HG02970 (cell line): ENCODE results near the gene PLXDC1.

Experiments used
- ATAC-seq: cut with Tn5 transposase; IDR thresholded peaks from one replicate; pipeline ENCODE4 v1.9.1; 2021; ENCODE audit warnings: mild to moderate bottlenecking, moderate library complexity, moderate number of reproducible peaks; ENCODE audit not compliant: unreplicated experiment, low FRiP score

PLXDC1 gene

DNA sequence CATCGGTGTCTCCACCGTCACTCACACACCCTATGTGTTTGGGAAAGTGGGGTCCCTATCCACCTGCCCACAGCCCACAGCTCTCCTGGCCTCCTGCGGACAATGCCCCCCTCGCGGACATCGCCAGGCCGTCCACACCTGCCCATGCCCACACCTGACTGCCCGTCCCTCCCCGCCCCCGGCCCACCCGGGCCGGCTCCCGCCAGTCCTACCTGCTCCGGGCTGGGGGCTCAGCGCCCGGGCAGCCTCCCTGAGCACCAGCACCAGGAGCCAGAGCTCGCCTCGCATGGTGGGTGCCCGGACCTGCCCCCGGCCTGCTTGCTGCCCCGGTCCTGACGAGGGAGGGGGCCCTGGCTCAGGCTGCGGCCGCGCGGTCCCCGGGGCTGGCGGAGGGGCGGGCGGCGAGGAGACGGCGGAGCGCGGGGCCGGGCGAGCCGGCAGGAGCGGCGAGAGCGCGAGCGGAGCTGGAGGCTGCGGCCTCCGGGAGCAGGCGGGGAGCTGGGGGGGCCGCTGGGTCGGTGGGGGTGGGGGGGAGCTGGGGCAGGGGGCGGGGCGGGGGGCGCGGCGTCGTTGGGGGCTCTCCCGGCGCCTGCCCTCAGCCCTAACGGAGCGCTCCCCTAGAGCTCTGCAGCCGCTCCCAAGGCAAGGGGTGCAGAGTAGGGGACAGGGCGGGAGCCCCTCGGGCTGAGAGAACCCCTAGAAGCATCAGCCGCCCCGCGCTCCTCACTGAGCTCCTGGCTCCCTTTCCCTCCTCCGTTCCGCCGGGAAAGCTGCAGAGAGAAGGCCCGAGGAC is at the start of gene PLXDC1:
TSS of gene PLXDC1 (minus strand) at position 488 of the 793 bp plus-strand sequence. CDS start at position 288, 200 bp downstream.
- ATAC-seq = no peak

DNA sequence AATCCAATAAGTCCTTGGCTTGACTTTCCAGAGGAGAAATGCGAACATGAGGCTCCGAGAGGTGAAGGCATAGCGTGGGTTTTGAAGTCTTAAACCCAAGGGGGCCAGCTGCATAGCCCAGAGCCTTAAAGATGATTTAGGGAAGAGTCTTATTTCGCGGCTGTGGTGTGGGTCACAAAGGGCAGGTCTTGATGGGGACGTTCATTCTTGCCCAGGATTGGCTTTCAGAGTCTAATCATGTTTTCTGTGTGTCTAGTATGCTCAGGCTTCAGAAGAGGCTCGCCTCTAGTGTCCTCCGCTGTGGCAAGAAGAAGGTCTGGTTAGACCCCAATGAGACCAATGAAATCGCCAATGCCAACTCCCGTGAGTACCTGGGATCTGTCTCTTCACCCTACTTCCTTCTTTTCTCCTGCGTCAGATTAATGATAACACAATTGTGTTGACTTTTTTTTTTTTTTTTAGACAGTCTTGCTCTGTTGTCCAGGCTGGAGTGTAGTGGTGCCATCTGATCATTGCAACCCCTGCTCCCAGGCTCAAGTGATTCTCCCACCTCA is 49.6 kb upstream of the PLXDC1 start:
- no peak for ATAC-seq

DNA sequence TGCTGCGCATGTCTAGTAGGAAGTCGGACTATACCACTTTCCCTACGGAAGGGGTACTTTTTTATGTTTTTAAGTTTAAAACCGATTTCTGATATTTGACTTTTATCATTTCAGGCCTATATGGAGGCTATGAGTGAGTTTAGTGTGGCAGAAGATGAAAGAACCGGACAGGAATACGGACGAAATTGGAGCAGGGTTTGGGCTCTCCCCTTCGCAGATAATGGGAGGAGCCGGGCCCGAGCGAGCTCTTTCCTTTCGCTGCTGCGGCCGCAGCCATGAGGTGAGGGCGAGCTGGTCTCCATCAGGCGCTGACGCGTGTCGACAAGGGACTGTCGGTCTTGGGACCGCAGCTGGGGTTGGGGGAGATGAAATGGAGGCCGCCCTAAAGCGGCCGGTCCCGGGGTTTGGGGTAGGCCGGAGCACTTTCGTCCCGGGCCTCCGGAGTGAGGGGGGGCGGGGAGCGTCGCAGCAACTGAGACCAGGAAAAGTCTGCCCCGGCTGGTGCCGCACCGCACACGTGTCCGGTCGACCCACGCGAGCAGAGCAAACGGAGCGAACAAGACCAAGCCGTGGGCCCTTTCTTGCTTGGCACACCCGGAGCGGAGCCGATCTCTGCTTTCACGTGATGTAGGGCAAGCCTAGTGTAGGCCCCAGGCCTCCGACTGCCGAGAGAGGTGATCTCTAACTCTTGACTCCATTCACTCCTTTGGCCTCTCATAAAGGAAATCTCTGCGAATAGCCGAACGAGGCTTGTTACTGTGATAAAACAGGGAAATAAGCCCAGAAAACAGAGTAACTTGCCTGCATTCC is 48.8 kb upstream of the PLXDC1 start, which contains the start of gene RPL19:
TSS of gene RPL19 (plus strand) at position 214 of the 810 bp plus-strand sequence. CDS start at position 276, 62 bp downstream.
- peak; percentile 61 for ATAC-seq

DNA sequence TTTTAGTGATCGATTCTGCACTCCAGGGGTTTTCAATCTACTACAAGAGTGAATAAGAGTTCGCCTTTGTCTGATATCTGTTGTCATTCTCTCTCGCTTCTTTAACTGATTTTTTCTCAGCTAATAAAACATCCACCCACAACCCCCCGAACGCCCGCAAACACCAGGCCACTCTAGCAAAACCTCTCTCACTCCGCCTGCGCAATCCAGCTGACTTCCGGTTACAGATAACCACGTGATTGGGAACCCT is 48.3 kb upstream of the PLXDC1 start:
- ATAC-seq = peak; percentile 64

DNA sequence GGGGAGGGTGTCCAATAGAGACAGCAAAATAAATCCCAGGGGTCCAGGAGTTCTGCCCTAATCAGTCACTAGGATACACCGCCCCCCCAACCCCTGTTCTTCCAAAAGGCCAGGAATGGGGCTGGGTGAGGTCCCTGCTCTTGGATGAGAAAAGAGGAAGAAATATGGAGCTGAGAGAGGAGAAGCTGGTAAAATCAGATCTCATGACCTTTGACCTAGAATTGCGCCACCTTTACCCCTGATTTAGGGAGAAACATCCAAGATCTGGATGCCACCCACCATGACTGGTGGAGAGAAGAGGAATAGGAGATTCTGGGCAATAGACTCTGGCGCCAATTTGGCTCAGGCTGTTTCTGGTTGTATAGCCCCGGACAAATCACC is 46.7 kb upstream of the PLXDC1 start:
- ATAC-seq = no peak

DNA sequence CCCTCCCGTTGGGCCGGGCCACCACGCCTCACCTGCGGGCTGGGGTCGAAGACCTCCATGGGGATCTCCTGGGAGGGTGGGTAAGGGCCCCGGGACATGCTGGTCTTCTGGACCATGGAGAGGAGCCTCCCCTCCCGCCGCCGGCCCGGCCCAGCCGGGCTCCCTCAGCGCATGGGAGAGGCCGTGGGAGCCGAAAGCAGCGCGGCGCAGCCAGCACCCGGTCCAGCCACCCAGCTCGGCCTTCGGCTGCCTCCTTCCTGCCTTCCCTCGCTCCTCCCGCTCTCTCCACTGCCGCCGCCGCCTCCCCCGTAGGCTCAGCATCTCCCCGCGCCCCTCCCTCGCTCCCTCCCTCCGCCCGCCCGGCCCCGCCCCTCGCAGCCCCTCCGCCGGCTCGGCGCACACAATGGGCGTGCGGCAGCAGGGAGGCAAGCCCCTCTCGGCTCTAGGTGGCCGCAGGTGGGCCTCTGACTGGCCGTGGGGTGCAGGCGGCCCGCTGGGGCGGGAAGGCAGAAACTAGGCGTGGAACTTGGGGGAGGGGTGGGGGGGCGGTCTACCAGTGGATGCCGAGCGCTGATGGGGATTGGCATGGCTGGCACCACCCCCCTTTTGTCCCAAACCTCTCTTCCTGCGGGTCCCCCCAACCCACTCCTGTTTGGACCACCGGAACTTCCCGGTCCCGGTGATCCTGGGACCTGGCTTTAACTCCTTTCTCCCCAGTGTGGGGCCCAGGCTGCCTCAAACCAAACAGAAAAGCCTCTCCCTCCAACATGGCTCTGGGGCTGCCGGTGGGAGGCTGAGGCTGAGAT is 46.1 kb upstream of the PLXDC1 start, which contains the start of gene CACNB1:
TSS of gene CACNB1 (minus strand) at position 290 of the 806 bp plus-strand sequence. CDS start at position 116, 174 bp downstream.
- ATAC-seq = no peak

DNA sequence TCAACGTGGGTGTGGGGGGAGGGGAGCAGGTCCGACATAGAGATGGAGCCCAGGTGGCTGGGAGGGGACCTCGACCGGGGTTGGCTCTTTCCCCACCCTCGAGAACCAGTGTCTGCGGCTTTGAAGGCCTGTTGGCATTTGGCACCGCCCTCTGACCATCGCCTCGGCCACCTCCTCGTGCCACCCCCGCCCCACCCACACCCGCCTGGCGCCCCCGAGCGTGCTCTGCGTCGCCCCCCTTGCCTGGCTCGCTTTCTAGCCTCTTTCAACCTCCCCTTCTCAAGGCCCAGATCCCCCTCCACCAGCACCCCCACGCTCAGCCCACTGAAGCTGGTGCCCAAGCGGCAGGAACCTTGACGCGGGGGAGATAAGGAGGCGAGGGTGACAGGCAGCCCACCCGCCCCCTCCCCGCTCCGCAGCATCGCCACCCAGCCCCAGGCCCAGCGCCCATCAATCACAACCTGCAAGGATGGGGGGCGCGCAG is 45.4 kb upstream of the PLXDC1 start:
- no peak for ATAC-seq

DNA sequence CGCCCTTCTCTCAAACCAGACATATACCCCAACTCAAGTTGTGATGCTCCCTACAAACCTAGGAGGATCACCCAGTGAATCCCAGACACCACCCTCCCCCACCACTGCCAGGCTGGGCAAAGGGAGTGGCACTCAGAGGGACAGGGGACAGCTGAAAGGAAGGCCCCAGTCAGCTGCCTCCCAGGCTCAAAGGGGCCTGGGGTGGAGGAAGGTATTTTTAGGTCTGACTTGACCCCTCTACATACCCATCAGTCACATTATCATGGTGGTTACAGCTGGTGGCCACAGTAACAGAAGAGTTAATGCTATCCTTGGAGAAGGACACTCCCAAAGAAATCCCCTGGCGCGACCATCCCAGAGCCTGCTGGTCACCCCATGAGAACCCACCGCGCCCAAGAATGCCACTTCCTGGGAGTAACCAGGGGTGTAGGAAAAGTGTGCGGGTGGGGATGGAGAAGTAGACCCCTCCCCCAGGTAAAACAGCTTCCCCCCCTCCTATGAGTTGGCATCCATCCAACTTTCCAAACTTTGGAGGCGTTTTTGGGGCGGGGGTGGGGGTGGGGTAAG is 44.9 kb upstream of the PLXDC1 start:
- ATAC-seq = no peak

DNA sequence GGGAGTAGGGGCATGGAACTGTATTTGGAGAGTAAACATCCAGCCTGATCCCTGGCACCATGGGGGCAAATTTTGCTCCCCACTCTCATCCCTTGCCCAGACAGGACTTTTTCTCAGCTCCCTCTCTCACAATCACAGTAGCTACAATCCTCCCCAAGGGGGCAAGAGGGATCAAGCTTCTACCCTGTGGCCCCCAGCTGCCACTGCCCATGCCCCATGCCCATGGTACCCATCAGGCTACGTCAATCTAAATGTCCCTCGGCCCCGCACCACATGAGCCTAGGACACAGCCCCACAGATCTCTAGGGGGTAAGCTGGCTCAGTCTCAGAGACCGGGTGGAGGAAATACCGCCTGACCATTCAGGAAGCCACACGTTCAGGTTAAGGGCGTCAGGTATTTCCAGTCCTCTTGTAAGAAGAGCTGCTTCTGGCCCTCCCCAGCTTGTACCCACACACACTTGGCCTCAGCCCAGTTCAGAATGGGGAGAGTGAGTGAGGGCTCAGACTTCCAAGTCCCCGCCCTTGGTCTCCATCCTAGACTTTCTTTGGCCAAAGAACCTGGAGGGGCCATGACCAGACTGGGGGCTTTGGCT is 44.2 kb upstream of the PLXDC1 start:
- no peak for ATAC-seq

DNA sequence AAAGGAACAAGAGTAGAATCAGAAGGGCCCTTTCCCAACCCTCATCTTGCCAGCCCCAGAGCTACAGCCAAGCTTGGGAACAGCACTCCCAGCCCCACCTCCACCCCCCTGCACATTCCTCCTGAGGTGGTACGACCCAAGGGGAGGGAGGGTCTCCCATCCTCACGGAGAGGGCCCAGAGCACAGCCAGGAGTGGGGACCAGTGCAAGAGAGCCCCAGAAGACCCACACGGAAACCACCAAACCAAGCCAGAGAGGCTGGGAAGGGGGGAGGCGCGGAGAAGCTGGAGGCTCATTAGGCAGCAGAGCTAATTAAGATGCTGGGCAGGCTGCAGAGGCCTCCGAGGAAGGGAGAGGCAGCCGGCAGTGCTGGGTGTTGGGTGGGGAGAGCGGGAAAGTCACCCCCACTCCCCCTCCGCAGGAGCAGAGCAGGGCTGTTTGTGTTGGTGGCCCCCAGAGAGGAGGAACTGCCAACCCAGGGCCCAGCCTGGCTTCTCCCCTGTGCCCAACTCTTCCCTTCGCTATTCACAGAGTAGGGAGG is 43.6 kb upstream of the PLXDC1 start:
- ATAC-seq = no peak

DNA sequence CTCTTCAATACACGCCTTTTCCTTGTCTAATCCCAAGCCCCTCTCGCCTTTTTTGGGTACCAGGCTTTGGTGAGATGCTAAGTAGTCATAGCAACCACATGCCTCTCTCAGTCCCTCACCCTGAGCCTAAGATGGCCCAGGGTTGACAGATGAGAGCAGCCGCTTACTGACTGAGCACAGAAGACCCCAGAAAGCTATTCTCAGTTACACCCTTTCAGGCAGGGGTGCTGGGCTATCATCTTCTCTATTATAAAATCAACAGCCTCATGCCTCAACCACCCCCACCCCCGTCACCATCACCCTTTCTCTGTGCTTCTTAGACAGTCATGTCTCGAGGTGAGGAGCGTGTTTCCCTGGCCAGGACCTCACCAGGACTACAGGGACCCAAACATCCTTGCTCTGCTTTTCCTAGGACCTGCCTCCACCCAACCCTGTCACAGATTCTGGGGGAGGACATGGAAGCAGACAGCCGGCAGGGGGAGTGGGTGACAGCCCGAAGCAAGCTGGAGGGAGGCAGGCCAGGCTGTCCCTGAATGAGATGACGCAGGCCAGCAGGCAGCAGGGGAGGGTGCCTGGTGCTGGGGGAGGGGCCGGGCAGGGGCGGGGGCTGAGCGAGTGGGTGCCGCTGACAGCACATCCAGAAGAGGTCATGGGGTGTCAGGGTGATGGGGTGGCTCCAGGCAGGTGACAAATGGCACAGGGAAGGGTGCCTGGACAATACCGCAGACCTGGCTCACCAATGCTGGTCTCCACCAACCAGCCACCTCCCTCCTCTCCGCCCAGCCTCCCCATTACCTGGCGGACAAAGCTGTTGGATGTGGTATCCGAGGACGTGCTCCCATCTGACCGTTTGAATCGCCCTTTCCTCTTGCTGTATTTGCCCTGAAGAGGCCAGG is 42.9 kb upstream of the PLXDC1 start:
- ATAC-seq = no peak

DNA sequence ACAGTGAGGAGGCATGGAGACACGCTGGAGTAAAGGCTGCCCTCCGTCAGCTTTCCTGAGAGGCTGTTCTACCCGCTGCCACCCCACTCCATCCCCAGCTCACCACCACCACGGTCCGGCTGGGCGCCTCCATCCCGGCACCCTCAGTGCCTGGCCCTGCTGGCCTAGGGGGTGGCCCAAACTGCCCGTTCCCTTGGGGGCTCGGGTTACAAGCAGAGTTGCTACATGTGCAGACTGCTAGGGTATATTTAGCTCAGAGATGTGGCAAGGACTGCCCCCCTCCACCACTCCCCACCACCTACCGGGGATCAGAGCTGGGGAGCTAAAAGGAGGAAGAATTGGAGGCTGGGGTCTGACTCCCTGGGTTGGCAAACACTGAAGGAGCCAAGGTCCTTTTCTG is 41.9 kb upstream of the PLXDC1 start:
- ATAC-seq = no peak

DNA sequence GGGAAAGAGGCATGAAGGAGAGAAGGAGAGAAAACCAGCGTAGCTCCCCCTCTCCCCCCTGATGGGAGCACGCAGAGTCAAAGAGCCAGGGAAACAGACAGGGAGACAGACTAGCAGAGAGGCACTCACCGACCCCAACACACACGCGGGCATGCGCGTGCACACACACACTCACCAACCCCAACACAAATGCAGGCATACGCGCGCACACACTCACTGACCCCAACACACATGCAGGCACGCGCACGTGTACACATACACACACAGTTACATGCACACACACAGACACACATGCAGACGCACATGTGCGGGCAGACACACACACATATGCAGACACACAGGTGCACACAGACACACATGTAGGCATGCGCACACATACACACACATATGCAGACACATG is 41.5 kb upstream of the PLXDC1 start:
- ATAC-seq = no peak

DNA sequence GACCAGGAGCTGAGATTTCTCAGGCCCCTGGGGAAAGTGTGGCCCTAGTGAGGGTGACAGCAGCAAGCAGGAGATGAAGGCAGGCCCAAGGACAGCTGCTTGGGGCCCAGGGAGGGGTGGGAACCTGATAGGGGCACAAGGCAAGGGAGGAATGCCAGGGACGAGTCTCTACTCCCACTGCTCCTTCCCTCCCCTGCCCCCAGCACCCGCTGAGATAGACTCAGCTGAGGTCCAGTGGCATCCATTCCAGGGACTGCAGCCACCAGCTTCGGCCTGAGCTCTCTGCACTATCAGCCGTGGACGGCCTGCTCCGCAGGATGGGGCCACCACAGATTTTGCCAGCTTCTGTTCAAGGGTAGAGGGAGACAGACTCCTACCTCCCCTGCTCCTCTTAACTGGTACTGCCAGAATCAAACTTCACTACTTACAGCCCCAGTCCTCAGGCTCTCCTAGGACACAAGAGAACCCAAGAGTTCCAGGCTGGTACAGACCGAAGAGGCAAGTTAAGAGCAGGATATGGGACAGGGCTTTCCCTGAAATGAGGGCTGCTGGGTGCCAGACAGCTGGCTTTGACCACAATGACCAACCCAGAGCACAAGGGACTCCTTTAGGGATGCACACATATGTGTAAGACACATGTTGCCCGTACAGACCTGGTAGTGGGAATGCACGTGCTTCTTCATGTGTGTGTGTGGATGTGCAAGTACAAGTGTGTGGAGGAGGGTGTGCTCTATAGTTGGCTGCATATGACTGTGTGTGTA is 40.5 kb upstream of the PLXDC1 start:
- no peak for ATAC-seq

DNA sequence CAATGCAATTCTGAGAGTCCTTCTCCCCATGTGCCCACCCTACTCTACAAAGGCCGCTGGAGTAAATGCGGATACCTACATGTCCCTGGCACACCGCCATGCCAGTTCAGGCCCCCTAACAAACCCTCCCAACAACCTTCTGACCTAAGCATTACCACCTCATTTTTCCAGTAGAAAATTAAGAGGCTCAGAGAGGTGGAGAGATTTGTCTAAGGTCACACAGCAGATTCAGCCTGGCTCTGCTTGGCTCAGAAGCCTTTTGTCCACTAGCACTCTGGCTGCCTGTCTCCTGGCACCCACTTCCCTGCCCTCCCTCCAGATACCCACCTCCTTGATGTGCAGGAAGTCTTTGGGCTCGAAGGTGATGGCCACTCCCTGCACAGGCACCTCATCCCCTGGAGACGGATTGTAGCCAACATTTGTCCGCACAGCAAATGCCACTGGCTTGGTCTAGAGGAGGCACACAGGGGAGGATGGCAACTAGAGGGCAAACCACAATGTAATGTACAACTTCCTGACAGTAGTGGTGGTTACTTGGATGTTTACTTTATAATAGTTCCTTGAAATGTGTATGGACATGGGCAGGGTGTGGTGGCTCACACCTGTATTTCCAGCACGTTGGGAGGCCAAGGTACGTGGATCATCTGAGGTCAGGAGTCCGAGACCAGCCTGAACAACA is 35.9 kb upstream of the PLXDC1 start:
- no peak for ATAC-seq

DNA sequence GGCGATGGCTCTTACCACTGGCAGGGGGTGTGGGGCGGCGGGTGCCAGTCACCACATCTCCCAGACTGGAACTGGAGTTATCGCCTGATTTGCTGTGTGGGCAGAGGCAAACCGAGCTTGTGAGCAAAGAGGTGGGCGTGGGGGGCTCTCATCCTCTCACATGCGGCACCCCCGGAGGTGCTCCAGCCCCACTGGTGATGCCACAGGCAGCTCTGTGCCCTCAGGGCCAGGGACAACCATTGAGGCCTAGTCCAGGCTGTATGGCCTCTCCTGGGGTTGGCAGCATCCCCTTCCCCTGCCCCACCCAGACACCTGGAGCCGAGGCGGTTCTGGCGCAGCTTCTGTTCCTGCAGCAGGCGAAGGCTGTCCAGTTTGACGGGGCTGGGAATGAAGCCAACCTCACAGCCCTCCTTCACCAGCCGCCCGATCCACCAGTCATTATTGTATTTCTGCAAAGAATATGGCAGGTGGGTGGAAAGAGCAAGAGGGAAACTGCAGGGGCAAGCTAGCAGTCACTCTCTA is 35.1 kb upstream of the PLXDC1 start:
- ATAC-seq = no peak

DNA sequence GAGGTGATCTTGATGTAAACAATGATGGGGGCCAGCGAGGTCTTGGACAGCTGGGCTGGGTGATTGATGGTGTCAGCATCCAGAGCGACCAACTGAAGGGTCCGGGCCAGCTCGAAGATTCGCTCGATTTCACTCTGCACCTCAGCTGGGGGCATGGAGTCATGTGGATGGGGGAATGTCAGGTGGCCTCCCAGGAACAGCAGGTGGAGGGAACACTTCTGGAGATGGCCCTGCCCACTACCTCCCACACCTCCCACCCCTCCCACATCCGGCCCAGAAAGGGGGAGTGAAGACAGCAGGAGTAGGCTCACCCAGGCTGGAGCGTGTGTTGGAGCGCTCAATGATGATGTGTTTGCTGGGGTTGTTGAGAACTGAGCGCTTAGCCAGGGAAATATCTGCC is 32.3 kb upstream of the PLXDC1 start:
- no peak for ATAC-seq
